HG02840 (cell line): ENCODE results near the gene TSPEAR.

Source experiments
- ATAC-seq: cut with Tn5 transposase; IDR thresholded peaks from one replicate; pipeline ENCODE4 v1.9.1; 2021; ENCODE audit warnings: mild to moderate bottlenecking, moderate library complexity, moderate number of reproducible peaks; ENCODE audit not compliant: unreplicated experiment, low FRiP score

The TSPEAR gene

GRCh38 chr21:44525391-44526095 lies 185.8 kb downstream of the TSPEAR start:
- no peak for ATAC-seq

GRCh38 chr21:44524414-44525371 lies 186.7 kb downstream of the TSPEAR start:
- ATAC-seq, result no peak

- ATAC-seq, result no peak
Observed at GRCh38 chr21:44523567-44524413, 187.6 kb downstream of the TSPEAR start.

GRCh38 chr21:44522753-44523204 lies 188.6 kb downstream of the TSPEAR start:
- no peak for ATAC-seq

- no peak for ATAC-seq
Observed at GRCh38 chr21:44521928-44522752, 189.2 kb downstream of the TSPEAR start.

GRCh38 chr21:44521301-44521927 lies 190.0 kb downstream of the TSPEAR start:
- no peak for ATAC-seq

GRCh38 chr21:44520326-44521300 lies 190.8 kb downstream of the TSPEAR start:
- no peak for ATAC-seq

- no peak for ATAC-seq
Observed at GRCh38 chr21:44519346-44520325, 191.7 kb downstream of the TSPEAR start.

GRCh38 chr21:44518686-44519085 lies 192.7 kb downstream of the TSPEAR start:
- ATAC-seq, result no peak

GRCh38 chr21:44517175-44517899 lies 194.0 kb downstream of the TSPEAR start:
- peak; percentile 45 for ATAC-seq

- no peak for ATAC-seq
Observed at GRCh38 chr21:44516828-44517174, 194.6 kb downstream of the TSPEAR start.

GRCh38 chr21:44516342-44516741 lies 195.0 kb downstream of the TSPEAR start:
- no peak for ATAC-seq

- ATAC-seq, result no peak
Observed at GRCh38 chr21:44515359-44516165, 195.8 kb downstream of the TSPEAR start.

- ATAC-seq, result no peak
Observed at GRCh38 chr21:44514746-44515358, 196.5 kb downstream of the TSPEAR start.

GRCh38 chr21:44514218-44514520 lies 197.2 kb downstream of the TSPEAR start:
- no peak for ATAC-seq
